ENCODE data around the gene TCF21. TPM values are rescaled to one million over a fixed set of nuclear protein-coding genes. Genes with fewer than 3 reads are reported as not detected.

The TCF21 gene
- total and polyA plus RNA-seq, 10 donors: 3.6 to 109 (median 27.6) TPM

DNA sequence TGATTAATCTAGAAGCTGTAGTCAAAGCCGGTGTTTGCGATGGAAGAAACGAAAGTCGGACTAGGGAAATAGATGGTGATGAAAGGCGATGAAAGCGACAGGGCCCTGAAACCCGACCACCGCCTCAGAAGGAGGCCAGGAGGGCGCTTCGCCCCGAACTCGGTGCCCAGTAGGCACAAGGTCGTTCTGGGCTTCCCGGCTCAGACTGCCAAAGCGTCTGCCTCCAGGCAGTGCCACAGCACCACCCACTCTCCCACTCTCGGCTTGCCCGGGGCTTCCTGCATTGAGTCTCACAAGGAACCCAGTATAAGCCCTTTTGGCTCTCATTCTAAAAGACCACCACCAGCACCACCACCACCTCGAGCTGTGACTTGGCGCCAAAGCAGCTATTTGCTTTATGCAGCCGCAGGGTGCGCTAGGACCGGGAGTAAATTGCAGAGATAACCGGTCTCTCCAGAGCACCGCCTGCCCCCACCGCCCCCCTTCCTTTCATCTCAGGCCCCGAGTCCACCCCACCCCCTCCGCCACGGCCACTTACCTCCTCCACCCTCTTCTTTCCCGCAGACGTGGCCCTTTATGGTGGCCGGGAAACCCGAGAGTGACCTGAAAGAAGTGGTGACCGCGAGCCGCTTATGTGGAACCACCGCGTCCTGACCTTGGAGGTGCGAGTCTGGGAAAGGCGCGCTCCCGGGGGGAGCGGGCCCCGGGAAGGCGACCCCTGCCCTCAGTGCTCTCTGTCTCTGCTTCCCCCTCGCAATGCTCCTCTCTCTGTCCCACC is 2.4 kb downstream of the TCF21 start:
- Histone ChIP-seq H3K27me3 (replicated peaks in 1 of 7) (peaks cover 4 to 99% (median 90%) of the 10 kb centered on the region in 7 donors), H3K4me1 (peaks cover 12 to 57% (median 32%) of the 10 kb centered on the region in 6 donors), H3K27ac (peak overlapping the region; percentile 15 to 82 (median 80)), H3K4me3 (peak overlapping the region; percentile 19 to 69 (median 42)), H3K9me3 (no peaks in the 10 kb centered on the region), H3K36me3 (no peaks in the 10 kb centered on the region)
- peak in 2 of 3 donors; percentile 34 to 49 for TF ChIP-seq POLR2AphosphoS5 (IDR thresholded peaks at IDR 0.05)
- TF ChIP-seq, protein P1, sequence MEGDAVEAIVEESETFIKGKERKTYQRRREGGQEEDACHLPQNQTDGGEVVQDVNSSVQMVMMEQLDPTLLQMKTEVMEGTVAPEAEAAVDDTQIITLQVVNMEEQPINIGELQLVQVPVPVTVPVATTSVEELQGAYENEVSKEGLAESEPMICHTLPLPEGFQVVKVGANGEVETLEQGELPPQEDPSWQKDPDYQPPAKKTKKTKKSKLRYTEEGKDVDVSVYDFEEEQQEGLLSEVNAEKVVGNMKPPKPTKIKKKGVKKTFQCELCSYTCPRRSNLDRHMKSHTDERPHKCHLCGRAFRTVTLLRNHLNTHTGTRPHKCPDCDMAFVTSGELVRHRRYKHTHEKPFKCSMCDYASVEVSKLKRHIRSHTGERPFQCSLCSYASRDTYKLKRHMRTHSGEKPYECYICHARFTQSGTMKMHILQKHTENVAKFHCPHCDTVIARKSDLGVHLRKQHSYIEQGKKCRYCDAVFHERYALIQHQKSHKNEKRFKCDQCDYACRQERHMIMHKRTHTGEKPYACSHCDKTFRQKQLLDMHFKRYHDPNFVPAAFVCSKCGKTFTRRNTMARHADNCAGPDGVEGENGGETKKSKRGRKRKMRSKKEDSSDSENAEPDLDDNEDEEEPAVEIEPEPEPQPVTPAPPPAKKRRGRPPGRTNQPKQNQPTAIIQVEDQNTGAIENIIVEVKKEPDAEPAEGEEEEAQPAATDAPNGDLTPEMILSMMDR (IDR thresholded peaks at IDR 0.05 in 8 of 11, conservative IDR thresholded peaks at IDR 0.05 in 3 of 11): no peak
- DNase-seq: peak; percentile 72
- 1 to 3% (median 2%) methylated on average over 40 to 45 of the region's 45 CpGs for WGBS, 5 donors
- intact Hi-C loops (cut with DNase I; ENCODE audit: low total_unique reads): no loop called here

DNA sequence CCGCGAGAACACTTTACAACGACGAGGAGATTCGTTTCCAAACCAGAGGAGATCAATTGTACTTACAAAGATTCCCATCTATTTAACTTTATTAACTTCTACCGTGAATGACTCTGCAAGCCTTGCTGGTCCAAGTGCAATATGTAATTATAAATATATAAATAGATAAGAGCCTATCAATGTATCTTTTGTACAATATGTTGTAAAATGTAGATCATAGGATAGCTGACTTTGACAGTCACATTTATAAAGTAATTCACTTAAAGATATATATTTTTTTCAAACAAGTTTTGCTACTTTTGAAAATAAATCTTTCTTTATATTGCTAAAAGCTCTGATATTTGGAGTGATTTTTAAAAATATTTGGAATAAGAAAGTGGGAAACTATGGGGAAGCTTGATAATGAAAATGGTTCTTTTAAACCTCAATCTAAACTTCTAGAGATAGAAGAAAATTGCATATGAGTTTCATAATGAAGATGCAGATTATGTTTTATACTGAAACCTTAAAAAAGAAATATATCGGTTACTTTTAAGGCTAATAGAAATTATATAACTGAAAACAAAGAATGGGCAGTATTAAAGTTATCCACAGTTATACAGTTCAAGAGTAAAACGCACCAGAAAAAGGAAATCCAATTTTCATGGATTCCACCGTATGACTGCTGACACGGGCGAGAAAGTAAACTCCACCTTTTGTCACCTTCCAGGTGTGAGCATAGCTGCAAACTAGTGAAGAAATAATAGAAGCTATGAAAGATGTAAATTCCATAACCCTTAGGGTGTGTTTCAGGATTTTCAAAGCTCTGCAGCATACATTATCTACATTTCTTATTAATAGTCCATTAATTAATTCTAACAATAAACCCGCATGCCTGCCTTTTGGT is 3.3 kb downstream of the TCF21 start:
- Histone ChIP-seq H3K4me3 (peak overlapping the region in 7 of 8 donors; percentile 14 to 69 (median 44)), H3K9me3 (no peaks in the 10 kb centered on the region), H3K27ac (peak overlapping the region in 7 of 8 donors; percentile 68 to 82 (median 80)), H3K27me3 (replicated peaks in 1 of 7) (peaks cover 4 to 100% (median 92%) of the 10 kb centered on the region in 7 donors), H3K36me3 (no peaks in the 10 kb centered on the region), H3K4me1 (peaks cover 12 to 57% (median 32%) of the 10 kb centered on the region in 6 donors)
- 7 to 11% (median 9%) methylated on average over 12 of the region's 12 CpGs for WGBS, 5 donors
- no peak for DNase-seq
- intact Hi-C loops (cut with DNase I; ENCODE audit: low total_unique reads): no loop called here
- TF ChIP-seq, protein P1 (IDR thresholded peaks at IDR 0.05 in 8 of 11, conservative IDR thresholded peaks at IDR 0.05 in 3 of 11): no peak
- TF ChIP-seq POLR2A (IDR thresholded peaks at IDR 0.05): no peak

DNA sequence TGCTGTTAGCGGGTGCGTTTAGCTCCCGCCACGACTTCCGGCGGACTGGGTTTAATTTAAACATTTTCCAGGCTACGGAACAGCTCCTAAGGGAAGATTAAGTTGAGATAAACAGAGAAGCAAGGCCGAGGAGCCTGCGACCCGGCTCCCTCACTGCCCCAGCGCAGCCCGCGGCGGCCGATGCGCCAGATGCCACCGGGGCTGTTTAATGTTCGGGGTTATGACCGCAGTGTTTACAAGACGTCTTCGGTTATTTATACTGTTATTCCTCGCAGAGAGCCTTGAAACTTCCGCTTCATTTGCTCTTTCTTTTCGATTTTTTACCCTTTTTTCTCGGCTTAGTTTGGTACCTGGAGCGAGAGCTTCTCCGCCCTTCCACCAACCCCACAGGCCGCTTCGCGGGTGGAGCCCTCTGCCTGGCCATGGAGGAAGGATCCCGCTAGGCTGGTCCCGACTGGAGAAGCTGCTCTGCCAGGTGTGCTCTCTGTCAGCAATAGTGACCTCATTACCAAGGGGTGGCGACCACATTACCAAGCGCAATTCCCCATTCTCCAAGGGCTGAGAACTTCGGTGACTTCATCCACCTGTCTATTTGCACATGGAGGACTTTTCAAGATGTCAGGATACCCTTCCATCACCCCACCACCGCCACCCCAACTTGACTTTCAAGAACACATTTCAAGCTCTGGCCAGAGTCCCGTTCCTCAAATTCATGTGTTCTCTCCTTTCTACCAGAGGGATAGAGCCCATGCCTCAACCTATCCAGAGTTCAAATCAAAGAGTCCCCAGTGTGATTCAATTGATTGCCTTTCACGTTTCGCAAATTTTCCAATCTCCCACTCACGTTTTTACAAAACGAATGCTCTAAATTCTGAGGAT is 4.1 kb downstream of the TCF21 start:
- peaks cover 4 to 100% (median 83%) of the 10 kb centered on the region in 7 donors for H3K27me3 ChIP-seq (replicated peaks in 1 of 7)
- H3K36me3 ChIP-seq: no peaks in the 10 kb centered on the region
- peak overlapping the region; percentile 4 to 69 (median 42) for H3K4me3 ChIP-seq
- intact Hi-C loops (cut with DNase I; ENCODE audit: low total_unique reads): no loop called here
- DNase-seq: no peak
- WGBS, 5 donors: 8 to 12% (median 10%) methylated on average over 41 of the region's 41 CpGs
- peak overlapping the region in 6 of 8 donors; percentile 58 to 82 (median 66) for H3K27ac ChIP-seq
- H3K4me1 ChIP-seq: peaks cover 12 to 57% (median 32%) of the 10 kb centered on the region in 6 donors
- H3K9me3 ChIP-seq: no peaks in the 10 kb centered on the region
- TF ChIP-seq, protein P1 (IDR thresholded peaks at IDR 0.05 in 8 of 11, conservative IDR thresholded peaks at IDR 0.05 in 3 of 11): no peak
- TF ChIP-seq POLR2AphosphoS5 (IDR thresholded peaks at IDR 0.05) (peak in 1 of 3 donors; percentile 19), POLR2A (IDR thresholded peaks at IDR 0.05) (no peak)
